Transverse colon (tissue), 4 donors: ENCODE results near the gene ALK. TPM values are rescaled to one million over a fixed set of nuclear protein-coding genes. Genes with fewer than 3 reads are reported as not detected.

Experiments used
- DNase-seq: peaks from one replicate; pipeline ENCODE4 v3.0.0-alpha.2; 2019
- H3K27ac ChIP-seq, 4 donors: fragments of 200-600 bp; sonication (generic); 2 replicates each; pipeline ENCODE4 v1.5.1; 2016 to 2018; ENCODE audit warnings: inconsistent platforms in 4 of 4
- H3K27me3 ChIP-seq: fragments of 200-600 bp; sonication (generic); 2 replicates; pipeline ENCODE4 v1.5.1; 2017; ENCODE audit warnings: inconsistent platforms
- H3K36me3 ChIP-seq, 4 donors: fragments of 200-600 bp; sonication (generic); 2 replicates each; pipeline ENCODE4 v1.5.1; 2017 to 2019; ENCODE audit warnings: inconsistent platforms in 4 of 4
- H3K4me1 ChIP-seq, 4 donors: fragments of 200-600 bp; sonication (generic); 2 replicates each; pipeline ENCODE4 v1.5.1; 2017 to 2020; ENCODE audit warnings: inconsistent platforms in 4 of 4
- H3K4me3 ChIP-seq, 4 donors: fragments of 200-600 bp; sonication (generic); 1 replicate in 1 of 4; 2 replicates in 3 of 4; pipeline versions ENCODE4 v1.5.1 to v1.6.1; 2017 to 2019; ENCODE audit warnings: inconsistent platforms in 4 of 4
- H3K9me3 ChIP-seq, 2 donors: fragments of 200-600 bp; sonication (generic); 2 replicates each; pipeline ENCODE4 v1.5.1; 2017 to 2019; ENCODE audit warnings: inconsistent platforms in 2 of 2
- CTCF ChIP-seq, 5 experiments: fragments of 200-600 bp in 3 of 5; fragments of 450-650 bp in 2 of 5; sonication (generic) in 3 of 5; IDR thresholded peaks; 1 replicate in 2 of 5; 2 replicates in 3 of 5; pipeline ENCODE4 v1.5.1; 2016 to 2017; ENCODE audit warnings: antibody characterized with exemption in 5 of 5, inconsistent platforms in 3 of 5, mild to moderate bottlenecking in 2 of 5, moderate library complexity in 1 of 5
- EP300 ChIP-seq: sonication (generic); formaldehyde crosslinking; IDR thresholded peaks from one replicate; pipeline ENCODE4 v1.6.1; 2017; ENCODE audit warnings: antibody characterized with exemption, low read depth
- POLR2A ChIP-seq: fragments of 450-650 bp; IDR thresholded peaks from one replicate; pipeline ENCODE4 v1.6.1; 2016; ENCODE audit warnings: antibody characterized with exemption, mild to moderate bottlenecking, moderate library complexity
- POLR2AphosphoS5 ChIP-seq, 3 donors: sonication (generic); formaldehyde crosslinking; IDR thresholded peaks; one replicate each; pipeline ENCODE4 v1.6.1; 2016; ENCODE audit warnings: antibody characterized with exemption in 3 of 3
- WGBS, 2 donors: methylation state at CpG; one replicate each; pipeline ENCODE4 v1.1.5; 2018; ENCODE audit warnings: low coverage in 1 of 2; 5-methylcytosine and 5-hydroxymethylcytosine counted together
- in situ Hi-C, 4 donors: fragments of 200-750 bp; cut with MboI; loops; one replicate each; pipeline versions ENCODE4 v1.15.0 to v1.15.1; 2017; ENCODE audit warnings: low sequenced_read_pairs in 3 of 4, low pct_ligation_motif_present in 1 of 4, low pct_unique_long_range_greater_than_20kb in 1 of 4
- intact Hi-C: fragments of 100-400 bp; cut with DNase I; formaldehyde crosslinking; loops from one replicate; pipeline ENCODE4 v1.15.1; 2023; ENCODE audit warnings: low total_unique reads
- total RNA-seq, 4 donors: library from RNA; depleted of rRNA; stranded (reverse); fragments of >200 nt; gene quantifications; one replicate each; pipeline ENCODE4 v1.1.0, GENCODE V29; 2016

Gene ALK
- total RNA-seq, 4 donors from 2014 or later, result 0.32 to 0.82 TPM; not detected in 2

DNA sequence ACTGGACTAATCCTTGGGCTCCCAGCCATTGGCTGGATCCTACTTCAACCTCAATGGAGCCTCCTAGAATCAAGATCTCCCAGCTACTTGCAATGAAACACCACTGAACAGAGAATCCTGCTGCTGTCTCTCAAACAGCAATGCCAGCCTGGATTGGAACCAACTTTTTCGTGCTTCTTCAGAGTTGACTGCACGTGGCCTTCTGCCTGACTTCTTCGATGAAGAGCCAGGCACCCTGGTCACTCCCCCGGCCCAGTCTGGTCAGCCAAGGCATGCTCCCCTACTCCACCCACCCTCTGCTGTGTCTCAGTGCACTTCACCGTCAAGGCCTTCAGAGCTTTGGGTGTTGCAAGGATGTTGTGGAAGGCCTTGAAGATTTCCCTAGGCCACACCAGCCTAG, 657.5 kb downstream of the ALK start:
- no peaks in the 10 kb centered on the region for H3K9me3 ChIP-seq
- H3K36me3 ChIP-seq, result no peaks in the 10 kb centered on the region
- no peaks in the 10 kb centered on the region for H3K27me3 ChIP-seq
- TF ChIP-seq POLR2AphosphoS5 (IDR thresholded peaks at IDR 0.05) (no peak), CTCF (IDR thresholded peaks at IDR 0.05) (no peak), POLR2A (no peak), EP300 (no peak)
- DNase-seq, result no peak
- no peaks in the 10 kb centered on the region for H3K4me1 ChIP-seq
- 94% methylated on average over 5 of the region's 5 CpGs; no CpG with 5 or more reads in 1 of the 2 donors for WGBS, 2 donors
- no peak overlapping the region for H3K27ac ChIP-seq
- no peak overlapping the region for H3K4me3 ChIP-seq
- intact Hi-C loops, result no loop called here
- in situ Hi-C loops, result no loop called here

DNA sequence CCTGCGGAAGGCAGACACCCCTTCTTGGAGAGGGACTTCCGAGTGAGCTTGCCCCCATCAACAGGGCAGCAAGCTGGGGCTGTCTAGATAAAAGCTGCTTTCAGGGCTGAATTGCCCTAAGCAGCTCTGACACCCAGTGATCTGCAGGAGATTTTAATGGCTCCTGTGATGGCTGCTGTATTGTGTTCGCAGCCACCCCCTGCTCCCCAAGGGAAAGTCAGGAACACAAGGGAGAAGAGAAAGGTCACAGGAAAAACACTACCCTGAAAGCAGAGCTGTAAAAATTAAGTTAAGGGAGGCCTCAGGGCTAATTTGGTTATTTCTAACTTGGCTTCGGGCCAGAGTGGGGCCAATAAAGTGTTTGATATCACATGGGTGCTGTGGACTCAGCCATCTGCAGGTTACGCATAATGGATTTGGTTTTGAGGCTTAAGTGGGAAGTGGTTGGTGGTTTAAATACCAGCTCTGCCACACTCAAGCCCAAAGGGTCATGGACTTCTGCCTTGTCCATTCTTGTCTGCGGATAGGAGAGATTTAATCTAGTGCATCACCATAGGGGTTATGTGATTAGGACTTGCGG, 658.6 kb downstream of the ALK start:
- H3K27me3 ChIP-seq, result no peaks in the 10 kb centered on the region
- H3K27ac ChIP-seq, result no peak overlapping the region
- H3K36me3 ChIP-seq, result no peaks in the 10 kb centered on the region
- TF ChIP-seq POLR2AphosphoS5 (IDR thresholded peaks at IDR 0.05), result no peak
- no peak for TF ChIP-seq EP300
- no peak for TF ChIP-seq CTCF (IDR thresholded peaks at IDR 0.05)
- no peak for TF ChIP-seq POLR2A
- no peak for DNase-seq
- H3K4me3 ChIP-seq, result no peak overlapping the region
- H3K9me3 ChIP-seq, result no peaks in the 10 kb centered on the region
- in situ Hi-C loops, result no loop called here
- intact Hi-C loops, result no loop called here
- no peaks in the 10 kb centered on the region for H3K4me1 ChIP-seq
- WGBS, 2 donors, result 67% methylated on average over 7 of the region's 7 CpGs; no CpG with 5 or more reads in 1 of the 2 donors

DNA sequence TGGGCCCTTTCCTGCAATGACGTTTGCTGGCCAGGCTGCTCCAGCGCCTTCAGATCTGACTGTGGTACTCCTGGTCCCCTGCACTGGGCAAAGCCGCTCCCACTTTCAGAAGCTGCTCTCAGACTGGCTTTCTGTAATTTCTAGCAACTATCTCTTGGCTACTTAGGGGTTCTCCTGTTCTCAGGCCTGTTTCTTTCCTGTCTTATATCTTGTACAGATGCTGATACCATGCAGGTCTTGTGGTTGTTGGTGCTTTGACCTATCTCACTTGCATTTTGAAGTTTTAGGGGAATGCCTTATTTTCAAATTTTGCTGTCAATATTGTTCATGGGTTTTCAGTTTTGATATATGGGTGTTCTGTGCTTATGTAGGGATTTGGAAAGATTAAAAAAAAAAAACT, 660.4 kb downstream of the ALK start:
- no peak for TF ChIP-seq CTCF (IDR thresholded peaks at IDR 0.05)
- no peak for TF ChIP-seq POLR2A
- TF ChIP-seq EP300, result no peak
- TF ChIP-seq POLR2AphosphoS5 (IDR thresholded peaks at IDR 0.05), result no peak
- no peak for DNase-seq
- Histone ChIP-seq H3K27me3 (no peaks in the 10 kb centered on the region), H3K4me1 (no peaks in the 10 kb centered on the region), H3K4me3 (no peak overlapping the region), H3K27ac (no peak overlapping the region), H3K9me3 (no peaks in the 10 kb centered on the region), H3K36me3 (no peaks in the 10 kb centered on the region)
- WGBS, 2 donors, result 61 to 65% methylated on average over 3 of the region's 3 CpGs
- in situ Hi-C loops (no loop called here), intact Hi-C loops (no loop called here)

DNA sequence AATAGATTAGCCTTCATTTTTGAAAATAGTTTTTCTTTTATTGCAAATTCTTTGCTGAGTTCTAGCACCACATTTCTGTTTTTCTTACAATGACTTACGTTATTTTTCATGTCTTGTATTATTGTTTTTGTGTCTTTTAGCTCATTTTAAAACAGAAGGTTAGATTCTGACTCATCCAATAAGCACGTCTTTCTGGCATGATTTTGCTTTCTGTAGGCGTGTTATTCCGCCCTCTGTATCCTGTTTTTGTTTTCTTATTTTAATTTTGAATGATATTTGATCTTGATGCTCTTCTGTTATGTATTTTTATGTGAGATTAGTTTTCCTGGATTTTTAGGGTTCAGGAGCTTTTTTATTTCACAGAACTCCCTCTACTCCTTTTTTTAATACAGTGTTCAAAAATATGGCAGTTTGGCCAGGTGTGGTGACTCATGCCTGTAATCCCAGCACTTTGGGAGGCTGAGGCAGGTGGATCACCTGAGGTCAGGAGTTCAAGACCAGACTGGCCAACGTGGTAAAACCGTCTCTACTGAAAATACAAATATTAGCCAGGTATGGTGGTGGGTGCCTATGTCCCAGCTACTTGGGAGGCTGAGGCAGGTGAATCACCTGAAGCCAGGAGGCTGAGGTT, 661.1 kb downstream of the ALK start:
- Histone ChIP-seq H3K36me3 (no peaks in the 10 kb centered on the region), H3K4me1 (no peaks in the 10 kb centered on the region), H3K27me3 (no peaks in the 10 kb centered on the region), H3K4me3 (no peak overlapping the region), H3K9me3 (no peaks in the 10 kb centered on the region), H3K27ac (no peak overlapping the region)
- no peak for DNase-seq
- in situ Hi-C loops (no loop called here), intact Hi-C loops (no loop called here)
- TF ChIP-seq EP300 (no peak), POLR2AphosphoS5 (IDR thresholded peaks at IDR 0.05) (no peak), POLR2A (no peak), CTCF (IDR thresholded peaks at IDR 0.05) (no peak)
- WGBS, 2 donors, result 44 to 56% methylated on average over 4 to 6 of the region's 6 CpGs
